ENCODE data around the gene BATF2.
"Not testable (repeated sequence)": the region's sequence is repeated elsewhere in the genome, so short reads cannot be mapped to it uniquely, and the experiment has no call there.

Gene BATF2

DNA sequence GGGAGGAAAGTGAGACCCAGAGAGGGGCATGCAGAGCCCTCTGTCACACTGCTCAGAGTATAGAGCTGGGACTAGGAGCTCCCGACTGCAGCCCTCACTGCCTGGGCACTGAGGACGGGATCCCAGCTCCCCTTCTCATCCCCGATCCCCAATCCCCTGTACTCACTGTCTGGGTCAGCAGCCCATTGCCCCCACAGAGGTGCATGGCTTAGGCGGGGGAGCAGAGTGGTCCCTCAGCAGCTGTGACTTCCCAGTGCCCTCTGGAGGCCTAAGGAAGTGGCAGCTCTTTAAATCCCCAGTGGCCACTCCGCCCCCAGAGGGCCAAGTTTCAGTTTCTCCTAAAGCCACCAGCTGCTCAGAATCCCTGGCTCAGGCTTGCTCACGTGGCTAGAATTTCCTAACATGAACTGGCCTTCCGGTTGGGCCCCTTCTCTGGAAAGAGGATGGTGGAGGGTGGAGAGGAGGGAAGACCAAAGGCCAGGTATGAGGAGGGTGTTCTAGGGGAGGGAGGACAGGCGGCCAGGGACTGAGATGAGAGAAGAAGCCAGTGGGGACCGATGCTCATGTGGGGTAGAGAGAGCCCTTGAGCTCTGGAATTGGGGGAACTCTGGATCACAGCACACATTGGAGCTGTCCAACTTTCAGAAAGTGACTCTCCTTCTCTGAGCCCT, at the start of gene BATF2:
Gene BATF2 (minus strand): TSS at position 262 of the 671 bp plus-strand sequence. CDS start 57 bp downstream, at position 205.
- DNase-seq (ENCODE audit: low read depth in 2 of 2): no peak

- DNase-seq (ENCODE audit: low read depth in 2 of 2): no peak
These were observed 49.0 kb upstream of the BATF2 start for GRCh38 chr11:65045728-65046127.

DNA sequence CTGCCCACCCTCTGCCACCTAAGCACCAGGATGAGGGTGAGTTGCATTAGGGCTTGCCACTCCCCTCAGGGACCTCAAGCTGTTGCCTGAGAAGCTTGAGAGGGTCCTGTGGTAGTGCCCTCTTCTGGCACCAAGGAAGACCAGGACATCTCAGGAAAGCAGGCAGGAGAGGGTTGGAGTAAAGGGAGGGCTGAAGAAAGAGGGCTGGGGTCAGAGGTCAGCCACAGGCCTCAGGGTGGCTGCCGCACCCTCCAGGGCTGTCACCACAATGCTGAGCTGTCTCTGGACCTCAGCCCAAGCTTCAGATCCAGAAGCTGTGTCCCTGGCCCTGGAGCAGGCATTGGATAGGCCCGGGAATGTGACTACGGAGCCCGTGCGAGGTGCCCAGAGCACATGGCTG, 48.3 kb upstream of the BATF2 start:
- no peak for DNase-seq (ENCODE audit: low read depth in 2 of 2)

DNA sequence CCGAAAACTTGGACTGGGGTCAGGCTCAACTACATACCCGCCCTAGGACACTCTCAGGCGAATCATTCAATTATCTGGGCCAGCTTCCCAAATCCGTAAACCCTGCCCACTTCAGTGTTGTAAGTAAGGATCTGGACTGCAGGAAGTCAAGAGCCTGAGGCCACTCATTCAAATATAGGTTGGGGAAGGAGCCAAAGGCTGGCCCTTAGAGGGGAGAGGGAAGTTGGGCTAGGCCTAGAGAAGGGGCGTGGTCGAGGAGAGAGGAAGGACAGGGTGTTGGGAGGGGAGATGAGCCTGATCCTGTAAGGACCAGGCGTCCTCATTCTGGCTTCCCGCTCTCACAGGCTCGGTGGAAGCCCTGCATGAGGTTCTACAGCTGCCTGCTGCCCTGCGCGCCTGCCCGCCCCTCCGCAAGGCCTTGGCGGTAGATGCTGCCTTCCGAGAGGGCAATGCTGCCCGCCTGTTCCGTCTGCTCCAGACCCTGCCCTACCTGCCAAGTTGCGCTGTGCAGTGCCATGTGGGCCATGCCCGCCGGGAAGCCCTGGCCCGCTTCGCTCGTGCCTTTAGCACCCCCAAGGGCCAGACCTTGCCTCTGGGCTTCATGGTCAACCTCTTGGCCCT, 47.2 kb upstream of the BATF2 start:
- DNase-seq (ENCODE audit: low read depth in 2 of 2): no peak

GRCh38 chr11:65042891-65043290, 46.1 kb upstream of the BATF2 start:
- DNase-seq (ENCODE audit: low read depth in 2 of 2): no peak

GRCh38 chr11:65040847-65041622, 44.3 kb upstream of the BATF2 start, which contains the start of gene SAC3D1:
TSS of gene SAC3D1 (plus strand) at chr11:65041210. CDS start at chr11:65041293, 83 bp downstream.
- peak; percentile 89 for DNase-seq (ENCODE audit: low read depth in 2 of 2)

- DNase-seq (ENCODE audit: low read depth in 2 of 2): no peak
These were observed 43.7 kb upstream of the BATF2 start for GRCh38 chr11:65040520-65040846.

GRCh38 chr11:65036931-65037330, 40.2 kb upstream of the BATF2 start:
- no peak for DNase-seq (ENCODE audit: low read depth in 2 of 2)

DNA sequence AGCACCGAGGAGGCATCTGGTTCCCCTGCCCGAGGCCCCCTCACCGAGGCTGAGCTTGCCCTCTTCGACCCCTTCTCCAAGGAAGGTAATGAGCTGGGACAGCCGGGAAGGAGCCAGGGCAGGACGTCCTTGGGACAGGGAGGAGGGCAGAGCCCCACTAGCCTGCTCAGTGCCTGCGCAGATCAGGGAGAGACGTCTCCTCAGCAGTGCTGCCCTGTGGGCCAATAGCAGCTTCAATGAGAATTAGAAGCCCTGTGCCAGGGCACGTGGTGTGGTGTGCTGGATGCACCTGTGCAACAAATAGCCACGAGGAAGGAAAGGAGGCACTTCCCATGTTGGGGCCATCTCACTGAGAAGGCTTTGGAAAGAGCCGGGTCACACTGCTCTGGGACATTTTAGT, 38.8 kb upstream of the BATF2 start:
- DNase-seq (ENCODE audit: low read depth in 2 of 2): no peak

GRCh38 chr11:65034423-65034822, 37.7 kb upstream of the BATF2 start:
- no peak for DNase-seq (ENCODE audit: low read depth in 2 of 2)

GRCh38 chr11:65032216-65032615, 35.4 kb upstream of the BATF2 start:
- no peak for DNase-seq (ENCODE audit: low read depth in 2 of 2)

DNA sequence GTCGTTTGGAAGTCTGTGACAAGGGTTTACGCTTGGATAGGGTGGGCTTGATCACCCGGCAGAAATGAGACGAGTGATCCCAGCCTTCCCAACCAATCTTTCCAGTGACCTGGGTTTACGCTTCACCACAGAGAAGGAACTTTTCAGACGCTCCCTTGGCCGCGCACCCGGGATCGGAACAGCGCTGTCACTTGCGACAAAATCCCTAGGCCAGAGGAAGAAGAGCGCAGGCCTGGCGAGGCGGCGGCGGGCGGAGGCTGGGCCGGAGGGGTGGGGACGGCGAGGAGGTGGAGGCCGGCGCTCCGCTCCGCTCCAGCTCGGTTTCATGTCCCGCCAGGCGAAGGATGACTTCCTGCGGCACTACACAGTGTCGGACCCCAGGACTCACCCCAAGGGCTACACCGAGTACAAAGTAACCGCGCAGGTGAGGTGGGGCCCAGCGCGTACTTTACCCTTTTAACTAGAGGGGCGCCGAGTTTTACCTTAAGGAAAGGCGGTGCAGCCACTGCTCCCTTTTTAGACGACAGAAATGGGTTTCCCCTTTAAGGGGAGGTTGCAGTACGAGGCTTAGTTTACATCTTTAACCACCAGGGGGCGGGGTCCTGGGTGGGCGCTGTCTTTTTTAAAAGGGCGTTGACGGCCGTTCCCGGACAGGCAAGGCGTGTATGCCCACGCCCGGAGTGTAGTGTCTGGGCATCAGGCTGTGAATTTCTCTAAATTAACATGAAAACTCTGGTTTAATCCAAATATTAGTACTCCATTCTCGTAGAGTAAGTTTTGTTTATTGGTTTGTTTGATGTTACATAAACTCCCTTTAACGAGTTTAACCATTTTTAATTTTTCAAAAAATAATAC, 30.7 kb upstream of the BATF2 start, which contains the start of gene SNX15:
Gene SNX15 (plus strand): TSS at position 227 of the 855 bp plus-strand sequence. CDS start 99 bp downstream, at position 326.
- peak; percentile 85 to 86 for DNase-seq (ENCODE audit: low read depth in 2 of 2)

- no peak for DNase-seq (ENCODE audit: low read depth in 2 of 2)
These were observed 30.0 kb upstream of the BATF2 start for GRCh38 chr11:65026810-65027209.

GRCh38 chr11:65023502-65023901, 26.7 kb upstream of the BATF2 start:
- not testable (repeated sequence) for DNase-seq (ENCODE audit: low read depth in 2 of 2)

DNA sequence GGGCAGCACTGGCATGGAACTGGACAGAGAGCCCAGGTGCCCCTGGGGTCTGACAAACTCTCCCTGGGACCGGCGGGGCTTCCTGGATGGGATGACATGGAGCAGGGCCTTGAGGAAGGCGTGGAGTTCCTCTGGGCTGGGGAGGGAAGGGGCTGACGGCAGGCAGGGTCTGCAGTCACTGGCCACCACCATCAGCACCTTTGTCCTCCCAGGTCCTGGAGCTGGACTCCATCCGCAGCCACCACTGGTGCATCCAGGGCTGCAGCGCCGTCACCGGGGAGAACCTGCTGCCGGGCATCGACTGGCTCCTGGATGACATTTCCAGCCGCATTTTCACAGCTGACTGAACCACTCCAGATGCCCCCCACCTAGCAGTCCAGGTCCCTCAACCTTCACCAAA, 24.7 kb upstream of the BATF2 start:
- no peak for DNase-seq (ENCODE audit: low read depth in 2 of 2)

DNA sequence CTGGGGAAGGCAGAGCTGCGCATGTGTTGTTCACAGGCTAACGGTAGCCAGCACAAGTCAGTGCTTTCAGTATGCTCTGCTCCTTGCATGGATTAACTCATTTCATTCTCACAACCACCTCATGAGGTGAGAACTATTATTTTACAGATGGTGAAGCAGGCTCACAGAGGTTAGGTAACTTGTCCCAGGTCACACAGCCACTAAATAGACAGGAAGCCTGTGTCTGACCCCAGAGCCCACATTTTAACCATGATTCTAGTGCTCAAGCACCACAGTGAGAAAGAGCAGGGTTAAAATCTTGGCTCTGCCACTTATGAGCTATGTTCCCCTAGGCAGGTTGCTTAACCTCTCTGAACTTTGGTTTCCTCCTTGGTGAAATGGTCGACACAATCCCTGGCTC, 24.2 kb upstream of the BATF2 start:
- DNase-seq (ENCODE audit: low read depth in 2 of 2): no peak

- DNase-seq (ENCODE audit: low read depth in 2 of 2): no peak
These were observed 23.1 kb upstream of the BATF2 start for GRCh38 chr11:65019824-65020223.

DNA sequence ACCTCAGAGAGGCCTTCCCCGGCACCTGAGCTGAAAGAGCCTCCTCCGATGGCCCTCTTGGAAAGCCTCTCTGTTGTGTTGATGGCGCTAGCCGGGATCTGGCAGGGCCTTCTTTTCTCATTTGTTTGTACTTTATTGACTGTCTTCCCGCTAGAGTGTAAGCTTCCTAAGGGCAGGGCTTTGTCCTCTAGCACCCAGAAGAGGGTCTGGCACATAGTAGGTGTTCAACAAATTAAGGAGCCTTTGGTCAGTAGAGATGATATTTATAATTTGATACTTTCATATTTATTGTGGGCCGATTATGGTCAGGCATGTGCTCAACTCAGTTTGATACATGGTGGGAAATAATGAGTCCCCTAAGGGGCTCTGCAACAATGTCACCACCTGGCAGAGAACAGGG, 21.2 kb upstream of the BATF2 start:
- no peak for DNase-seq (ENCODE audit: low read depth in 2 of 2)

DNA sequence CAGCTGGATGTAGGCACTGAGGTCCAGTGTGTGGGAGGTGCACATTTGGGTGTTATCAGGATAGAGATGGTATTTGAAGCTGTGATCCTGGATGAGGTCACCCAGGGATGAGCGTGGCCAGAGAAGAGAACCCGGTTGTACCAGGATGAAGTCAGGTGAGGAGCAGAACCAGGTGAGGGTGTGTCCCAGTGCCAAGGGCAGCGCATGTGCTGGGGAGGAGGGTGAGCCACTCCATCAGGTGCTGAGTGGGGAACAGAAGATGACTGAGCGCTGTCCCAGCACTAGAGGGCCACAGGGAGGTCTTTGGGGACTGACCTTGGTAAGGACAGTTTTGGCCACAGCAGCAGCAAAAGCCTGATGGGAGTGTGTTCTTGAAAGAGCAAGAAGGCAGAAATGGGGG, 19.9 kb upstream of the BATF2 start:
- DNase-seq (ENCODE audit: low read depth in 2 of 2): no peak

GRCh38 chr11:65014726-65015227, 18.0 kb upstream of the BATF2 start:
- no peak for DNase-seq (ENCODE audit: low read depth in 2 of 2)

GRCh38 chr11:65013888-65014725, 17.3 kb upstream of the BATF2 start, which contains the start of gene ARL2:
TSS of gene ARL2 (plus strand) at chr11:65014160. CDS start at chr11:65014208, 48 bp downstream.
- peak; percentile 82 to 85 for DNase-seq (ENCODE audit: low read depth in 2 of 2)
